Breast epithelium (tissue), 3 donors: Measurements from ENCODE around the gene SFMBT2.

Experiments
- POLR2A ChIP-seq: fragments of 450-650 bp; IDR thresholded peaks from one replicate; pipeline ENCODE4 v1.6.1; 2016; ENCODE audit warnings: antibody characterized with exemption, mild to moderate bottlenecking, moderate library complexity
- POLR2AphosphoS5 ChIP-seq, 3 donors: sonication (generic); formaldehyde crosslinking; IDR thresholded peaks; one replicate each; pipeline ENCODE4 v1.6.1; 2017; ENCODE audit warnings: antibody characterized with exemption in 3 of 3
- TF ChIP-seq, protein P1 (sequence below), 3 donors: fragments of 450-650 bp; IDR thresholded peaks; one replicate each; pipeline ENCODE4 v1.5.1; 2016 to 2017; ENCODE audit warnings: antibody characterized with exemption in 3 of 3, mild to moderate bottlenecking in 3 of 3, moderate library complexity in 3 of 3

- TF ChIP-seq, protein P1, sequence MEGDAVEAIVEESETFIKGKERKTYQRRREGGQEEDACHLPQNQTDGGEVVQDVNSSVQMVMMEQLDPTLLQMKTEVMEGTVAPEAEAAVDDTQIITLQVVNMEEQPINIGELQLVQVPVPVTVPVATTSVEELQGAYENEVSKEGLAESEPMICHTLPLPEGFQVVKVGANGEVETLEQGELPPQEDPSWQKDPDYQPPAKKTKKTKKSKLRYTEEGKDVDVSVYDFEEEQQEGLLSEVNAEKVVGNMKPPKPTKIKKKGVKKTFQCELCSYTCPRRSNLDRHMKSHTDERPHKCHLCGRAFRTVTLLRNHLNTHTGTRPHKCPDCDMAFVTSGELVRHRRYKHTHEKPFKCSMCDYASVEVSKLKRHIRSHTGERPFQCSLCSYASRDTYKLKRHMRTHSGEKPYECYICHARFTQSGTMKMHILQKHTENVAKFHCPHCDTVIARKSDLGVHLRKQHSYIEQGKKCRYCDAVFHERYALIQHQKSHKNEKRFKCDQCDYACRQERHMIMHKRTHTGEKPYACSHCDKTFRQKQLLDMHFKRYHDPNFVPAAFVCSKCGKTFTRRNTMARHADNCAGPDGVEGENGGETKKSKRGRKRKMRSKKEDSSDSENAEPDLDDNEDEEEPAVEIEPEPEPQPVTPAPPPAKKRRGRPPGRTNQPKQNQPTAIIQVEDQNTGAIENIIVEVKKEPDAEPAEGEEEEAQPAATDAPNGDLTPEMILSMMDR (IDR thresholded peaks at IDR 0.05): no peak
- TF ChIP-seq POLR2A (no peak), POLR2AphosphoS5 (IDR thresholded peaks at IDR 0.05) (no peak)
Measured at GRCh38 chr10:7134448-7134847, 276.4 kb downstream of the SFMBT2 start.
